Astrocyte (in vitro differentiated cells and primary cell): ENCODE data around the gene EFNB3. TPM values are rescaled to one million over a fixed set of nuclear protein-coding genes. Genes with fewer than 3 reads are reported as not detected.

ENCODE experiments used
- DNase-seq: peaks from one replicate; pipeline ENCODE4 v3.0.0-alpha.2; 2010; ENCODE audit warnings: low read depth
- FAIRE-seq: peaks from 2 replicates; lab custom pipeline; 2011; peaks lifted over from hg19 to GRCh38; lab: Jason Lieb, UNC
- H2AFZ ChIP-seq: 2 replicates; pipeline ENCODE4 v1.6.0; 2012; ENCODE audit warnings: low read depth, low read length, inconsistent platforms
- H3K27ac ChIP-seq: 2 replicates; pipeline ENCODE4 v1.5.1; 2011; ENCODE audit warnings: low read depth, low read length, inconsistent platforms
- H3K27me3 ChIP-seq: 2 replicates; pipeline ENCODE4 v1.6.0; 2011; ENCODE audit warnings: low read length, inconsistent platforms; ENCODE audit not compliant: insufficient read depth
- H3K36me3 ChIP-seq: 2 replicates; pipeline ENCODE4 v1.5.1; 2011; ENCODE audit warnings: low read length, inconsistent platforms; ENCODE audit not compliant: insufficient read depth
- H3K4me1 ChIP-seq: 2 replicates; pipeline ENCODE4 v1.5.1; 2011; ENCODE audit warnings: low read length, inconsistent platforms; ENCODE audit not compliant: insufficient read depth
- H3K4me2 ChIP-seq: 2 replicates; pipeline ENCODE4 v1.6.0; 2012; ENCODE audit warnings: low read length, inconsistent platforms
- H3K4me3 ChIP-seq: 2 replicates; pipeline ENCODE4 v1.5.1; 2011; ENCODE audit warnings: low read depth, mild to moderate bottlenecking, low read length, inconsistent platforms; ENCODE audit not compliant: insufficient read depth
- H3K79me2 ChIP-seq: 2 replicates; pipeline ENCODE4 v1.6.0; 2012; ENCODE audit warnings: mild to moderate bottlenecking, low read length, inconsistent platforms; ENCODE audit not compliant: insufficient read depth
- H3K9ac ChIP-seq: 2 replicates; pipeline ENCODE4 v1.6.0; 2012; ENCODE audit warnings: mild to moderate bottlenecking, low read length, inconsistent platforms
- H3K9me3 ChIP-seq: 2 replicates; pipeline ENCODE4 v1.5.1; 2012; ENCODE audit warnings: low read depth, mild to moderate bottlenecking, low read length, inconsistent platforms; ENCODE audit not compliant: insufficient read depth
- H4K20me1 ChIP-seq: 2 replicates; pipeline ENCODE4 v1.6.0; 2012; ENCODE audit warnings: low read length, inconsistent platforms; ENCODE audit not compliant: insufficient read depth
- H3K27ac Mint-ChIP-seq: one replicate; pipeline ENCODE4 v1.8.0; 2021; ENCODE audit warnings: mild to moderate bottlenecking, mixed read lengths; ENCODE audit not compliant: unreplicated experiment
- H3K27me3 Mint-ChIP-seq: one replicate; pipeline ENCODE4 v1.8.0; 2021; ENCODE audit warnings: low read depth, mixed read lengths; ENCODE audit not compliant: unreplicated experiment
- H3K36me3 Mint-ChIP-seq: one replicate; pipeline ENCODE4 v1.8.0; 2021; ENCODE audit warnings: low read depth, mixed read lengths; ENCODE audit not compliant: unreplicated experiment
- H3K4me1 Mint-ChIP-seq: one replicate; pipeline ENCODE4 v1.8.0; 2021; ENCODE audit warnings: low read depth, mixed read lengths; ENCODE audit not compliant: unreplicated experiment
- H3K4me3 Mint-ChIP-seq: one replicate; pipeline ENCODE4 v1.8.0; 2021; ENCODE audit warnings: mild to moderate bottlenecking, moderate library complexity, mixed read lengths; ENCODE audit not compliant: unreplicated experiment
- H3K9me3 Mint-ChIP-seq: one replicate; pipeline ENCODE4 v1.8.0; 2021; ENCODE audit warnings: mild to moderate bottlenecking, mixed read lengths; ENCODE audit not compliant: unreplicated experiment
- EZH2 ChIP-seq: IDR thresholded peaks from 2 replicates; pipeline ENCODE4 v1.6.1; 2012; ENCODE audit warnings: mild to moderate bottlenecking, low read length, inconsistent platforms; ENCODE audit not compliant: insufficient read depth
- total RNA-seq: library from RNA; stranded (reverse); gene quantifications from 2 replicates; pipeline ENCODE4 v1.2.1, GENCODE V29; 2021
- TF ChIP-seq, protein P1 (sequence below): IDR thresholded peaks from 2 replicates; pipeline ENCODE4 v1.5.1; 2011; ENCODE audit warnings: low read depth, mild to moderate bottlenecking, inconsistent platforms, low read length, moderate library complexity; ENCODE audit not compliant: insufficient read depth

The EFNB3 gene
- total RNA-seq, 1 donor from 2014 or later: 7.0 TPM

GRCh38 chr17:7747635-7748071 lies 42.7 kb downstream of the EFNB3 start:
- Histone ChIP-seq H3K36me3 (no peaks in the 10 kb centered on the region), H3K9ac (peak overlapping the region; percentile 8), H3K4me2 (peak overlapping the region; percentile 60), H3K4me3 (no peak overlapping the region), H3K4me1 (peaks cover 30% of the 10 kb centered on the region), H4K20me1 (no peaks in the 10 kb centered on the region), H3K27me3 (no peaks in the 10 kb centered on the region), H3K79me2 (no peaks in the 10 kb centered on the region), H3K9me3 (no peaks in the 10 kb centered on the region), H2AFZ (no peak overlapping the region), H3K27ac (peak overlapping the region; percentile 31)
- peaks cover 11% of the 10 kb centered on the region for H3K4me1 Mint-ChIP-seq
- FAIRE-seq: peak; percentile 32
- no peak overlapping the region for H3K27ac Mint-ChIP-seq
- peaks cover 16% of the 10 kb centered on the region for H3K9me3 Mint-ChIP-seq
- no peak overlapping the region for H3K4me3 Mint-ChIP-seq
- H3K36me3 Mint-ChIP-seq: peaks cover 5% of the 10 kb centered on the region
- H3K27me3 Mint-ChIP-seq: peaks cover under 1% of the 10 kb centered on the region
- peak; percentile 68 for DNase-seq
- no peak for TF ChIP-seq EZH2

GRCh38 chr17:7748076-7748775 lies 43.2 kb downstream of the EFNB3 start:
- Mint-ChIP-seq H3K4me3 (no peak overlapping the region), H3K9me3 (peaks cover 16% of the 10 kb centered on the region), H3K36me3 (peaks cover 7% of the 10 kb centered on the region), H3K4me1 (peaks cover 11% of the 10 kb centered on the region), H3K27ac (no peak overlapping the region), H3K27me3 (peaks cover 3% of the 10 kb centered on the region)
- no peak for FAIRE-seq
- Histone ChIP-seq H4K20me1 (no peaks in the 10 kb centered on the region), H3K79me2 (no peaks in the 10 kb centered on the region), H3K27ac (no peak overlapping the region), H3K36me3 (no peaks in the 10 kb centered on the region), H3K9me3 (no peaks in the 10 kb centered on the region), H3K4me2 (peak overlapping the region; percentile 60), H3K4me3 (no peak overlapping the region), H3K4me1 (peaks cover 30% of the 10 kb centered on the region), H3K27me3 (no peaks in the 10 kb centered on the region), H2AFZ (no peak overlapping the region), H3K9ac (peak overlapping the region; percentile 8)
- DNase-seq: peak; percentile 14
- TF ChIP-seq, protein P1, sequence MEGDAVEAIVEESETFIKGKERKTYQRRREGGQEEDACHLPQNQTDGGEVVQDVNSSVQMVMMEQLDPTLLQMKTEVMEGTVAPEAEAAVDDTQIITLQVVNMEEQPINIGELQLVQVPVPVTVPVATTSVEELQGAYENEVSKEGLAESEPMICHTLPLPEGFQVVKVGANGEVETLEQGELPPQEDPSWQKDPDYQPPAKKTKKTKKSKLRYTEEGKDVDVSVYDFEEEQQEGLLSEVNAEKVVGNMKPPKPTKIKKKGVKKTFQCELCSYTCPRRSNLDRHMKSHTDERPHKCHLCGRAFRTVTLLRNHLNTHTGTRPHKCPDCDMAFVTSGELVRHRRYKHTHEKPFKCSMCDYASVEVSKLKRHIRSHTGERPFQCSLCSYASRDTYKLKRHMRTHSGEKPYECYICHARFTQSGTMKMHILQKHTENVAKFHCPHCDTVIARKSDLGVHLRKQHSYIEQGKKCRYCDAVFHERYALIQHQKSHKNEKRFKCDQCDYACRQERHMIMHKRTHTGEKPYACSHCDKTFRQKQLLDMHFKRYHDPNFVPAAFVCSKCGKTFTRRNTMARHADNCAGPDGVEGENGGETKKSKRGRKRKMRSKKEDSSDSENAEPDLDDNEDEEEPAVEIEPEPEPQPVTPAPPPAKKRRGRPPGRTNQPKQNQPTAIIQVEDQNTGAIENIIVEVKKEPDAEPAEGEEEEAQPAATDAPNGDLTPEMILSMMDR: no peak
- no peak for TF ChIP-seq EZH2

- peaks cover 12% of the 10 kb centered on the region for H3K36me3 Mint-ChIP-seq
- H3K9me3 Mint-ChIP-seq: peaks cover 18% of the 10 kb centered on the region
- H3K27ac Mint-ChIP-seq: peak overlapping the region; percentile 68
- Histone ChIP-seq H3K4me2 (peak overlapping the region; percentile 78), H4K20me1 (no peaks in the 10 kb centered on the region), H3K9me3 (no peaks in the 10 kb centered on the region), H3K79me2 (no peaks in the 10 kb centered on the region), H3K36me3 (no peaks in the 10 kb centered on the region), H3K27me3 (no peaks in the 10 kb centered on the region), H2AFZ (peak overlapping the region; percentile 42), H3K4me1 (peaks cover 30% of the 10 kb centered on the region), H3K4me3 (no peak overlapping the region), H3K27ac (peak overlapping the region; percentile 74), H3K9ac (peak overlapping the region; percentile 54)
- DNase-seq: peak; percentile 90
- peaks cover 20% of the 10 kb centered on the region for H3K27me3 Mint-ChIP-seq
- peak; percentile 90 for FAIRE-seq
- H3K4me1 Mint-ChIP-seq: peaks cover 11% of the 10 kb centered on the region
- TF ChIP-seq, protein P1: no peak
- TF ChIP-seq EZH2: no peak
- peak overlapping the region; percentile 1 for H3K4me3 Mint-ChIP-seq
Observed at GRCh38 chr17:7750321-7750821, 45.4 kb downstream of the EFNB3 start.
